Lung (tissue), 12 donors: Measurements from ENCODE around the gene PRELP. TPM values are rescaled to one million over a fixed set of nuclear protein-coding genes. Genes with fewer than 3 reads are reported as not detected.

Experiments used
- ATAC-seq: fragments of 200-7000 bp; cut with Tn5 transposase; one replicate; pipeline ENCODE4 v1.9.1; 2020; ENCODE audit warnings: moderate number of reproducible peaks; ENCODE audit not compliant: insufficient read depth, low FRiP score
- DNase-seq, 3 donors: peaks; one replicate each; pipeline ENCODE4 v3.0.0-alpha.2; 2013 to 2017
- H3K27ac ChIP-seq, 2 donors: one replicate each; pipeline ENCODE4 v1.5.1; 2013; ENCODE audit warnings: mild to moderate bottlenecking in 2 of 2, moderate library complexity in 2 of 2, control low read depth in 1 of 2, inconsistent platforms in 1 of 2, low read depth in 1 of 2, low read length in 1 of 2
- H3K27me3 ChIP-seq, 3 donors: one replicate each; pipeline ENCODE4 v1.5.1; 2013; ENCODE audit warnings: low read length in 2 of 3; ENCODE audit not compliant: control insufficient read depth in 3 of 3, insufficient read depth in 3 of 3
- H3K36me3 ChIP-seq, 4 donors: one replicate each; pipeline ENCODE4 v1.5.1; 2013; ENCODE audit warnings: low read length in 4 of 4, mild to moderate bottlenecking in 1 of 4, moderate library complexity in 1 of 4; ENCODE audit not compliant: control insufficient read depth in 4 of 4, insufficient read depth in 4 of 4
- H3K4me1 ChIP-seq, 5 donors: one replicate each; pipeline ENCODE4 v1.5.1; 2013; ENCODE audit warnings: low read length in 5 of 5, mild to moderate bottlenecking in 2 of 5, moderate library complexity in 1 of 5; ENCODE audit not compliant: control insufficient read depth in 5 of 5, insufficient read depth in 5 of 5
- H3K4me3 ChIP-seq: one replicate; pipeline ENCODE4 v1.5.1; 2013; ENCODE audit warnings: mild to moderate bottlenecking, control low read depth, moderate library complexity
- H3K9ac ChIP-seq, 2 donors: one replicate each; pipeline ENCODE4 v1.5.1; 2013; ENCODE audit warnings: low read length in 2 of 2, control low read depth in 1 of 2; ENCODE audit not compliant: insufficient read depth in 1 of 2
- H3K9me3 ChIP-seq, 4 donors: one replicate each; pipeline ENCODE4 v1.5.1; 2013; ENCODE audit warnings: low read length in 3 of 4, mild to moderate bottlenecking in 1 of 4, moderate library complexity in 1 of 4; ENCODE audit not compliant: control insufficient read depth in 4 of 4, insufficient read depth in 3 of 4
- WGBS, 2 donors: extraction: QIAGEN DNeasy Blood & Tissue Kit; methylation state at CpG; one replicate each; pipeline ENCODE4 v1.1.7; 2013; 5-methylcytosine and 5-hydroxymethylcytosine counted together
- polyA plus RNA-seq, 2 donors: library from polyadenylated mRNA; stranded (reverse); fragments of 200-250 nt; gene quantifications; one replicate each; pipeline ENCODE4 v1.2.1, GENCODE V29; 2013
- total RNA-seq, 2 donors: library from RNA; depleted of rRNA in 1 of 2; stranded (reverse); fragments of >200 nt in 1 of 2; gene quantifications; one replicate each; pipeline ENCODE4 v1.2.1, GENCODE V29; 2014 to 2021
- TF ChIP-seq, protein P1 (sequence below): IDR thresholded peaks from 2 replicates; pipeline ENCODE4 v1.5.1; 2012; ENCODE audit warnings: mild to moderate bottlenecking; ENCODE audit errors: control extremely low read depth, extremely low read depth
- donor health status: control.
- donor health status: control.
- donor health status: Bipolar disorder and iron deficiency.
- donor health status: healthy.
- donor health status: DM: yes; HTN: yes; CAD: no.

Gene PRELP
- total and polyA plus RNA-seq, 4 donors, result 2.0 to 26.0 (median 13.6) TPM

DNA sequence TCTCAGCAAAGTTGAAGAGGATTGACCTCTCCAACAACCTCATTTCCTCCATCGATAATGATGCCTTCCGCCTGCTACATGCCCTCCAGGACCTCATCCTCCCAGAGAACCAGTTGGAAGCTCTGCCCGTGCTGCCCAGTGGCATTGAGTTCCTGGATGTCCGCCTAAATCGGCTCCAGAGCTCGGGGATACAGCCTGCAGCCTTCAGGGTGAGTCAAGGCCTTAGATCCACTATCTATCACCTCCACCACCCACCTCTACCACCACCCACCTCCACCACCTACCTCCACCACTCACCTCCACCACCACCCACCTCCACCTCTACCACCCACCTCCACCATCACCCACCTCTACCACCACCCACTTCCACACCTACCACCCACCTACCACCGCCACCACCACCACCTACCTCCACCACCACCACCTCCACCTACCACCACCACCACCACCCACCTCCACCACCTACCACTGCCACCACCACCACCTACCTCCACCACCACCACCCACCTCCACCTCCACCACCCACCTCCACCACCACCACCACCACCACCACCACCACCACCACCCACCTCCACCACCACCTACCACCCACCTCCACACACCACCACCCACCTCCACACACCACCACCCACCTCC is 24.2 kb downstream of the PRELP start:
- H3K4me3 ChIP-seq, result no peak overlapping the region
- WGBS, 2 donors, result 91 to 92% methylated on average over 7 of the region's 7 CpGs
- no peaks in the 10 kb centered on the region for H3K4me1 ChIP-seq
- DNase-seq (no peak), ATAC-seq (no peak)
- H3K27ac ChIP-seq, result no peak overlapping the region
- no peaks in the 10 kb centered on the region for H3K9me3 ChIP-seq
- H3K9ac ChIP-seq, result no peak overlapping the region
- no peaks in the 10 kb centered on the region for H3K36me3 ChIP-seq
- H3K27me3 ChIP-seq, result no peaks in the 10 kb centered on the region
- TF ChIP-seq, protein P1, sequence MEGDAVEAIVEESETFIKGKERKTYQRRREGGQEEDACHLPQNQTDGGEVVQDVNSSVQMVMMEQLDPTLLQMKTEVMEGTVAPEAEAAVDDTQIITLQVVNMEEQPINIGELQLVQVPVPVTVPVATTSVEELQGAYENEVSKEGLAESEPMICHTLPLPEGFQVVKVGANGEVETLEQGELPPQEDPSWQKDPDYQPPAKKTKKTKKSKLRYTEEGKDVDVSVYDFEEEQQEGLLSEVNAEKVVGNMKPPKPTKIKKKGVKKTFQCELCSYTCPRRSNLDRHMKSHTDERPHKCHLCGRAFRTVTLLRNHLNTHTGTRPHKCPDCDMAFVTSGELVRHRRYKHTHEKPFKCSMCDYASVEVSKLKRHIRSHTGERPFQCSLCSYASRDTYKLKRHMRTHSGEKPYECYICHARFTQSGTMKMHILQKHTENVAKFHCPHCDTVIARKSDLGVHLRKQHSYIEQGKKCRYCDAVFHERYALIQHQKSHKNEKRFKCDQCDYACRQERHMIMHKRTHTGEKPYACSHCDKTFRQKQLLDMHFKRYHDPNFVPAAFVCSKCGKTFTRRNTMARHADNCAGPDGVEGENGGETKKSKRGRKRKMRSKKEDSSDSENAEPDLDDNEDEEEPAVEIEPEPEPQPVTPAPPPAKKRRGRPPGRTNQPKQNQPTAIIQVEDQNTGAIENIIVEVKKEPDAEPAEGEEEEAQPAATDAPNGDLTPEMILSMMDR, result no peak

DNA sequence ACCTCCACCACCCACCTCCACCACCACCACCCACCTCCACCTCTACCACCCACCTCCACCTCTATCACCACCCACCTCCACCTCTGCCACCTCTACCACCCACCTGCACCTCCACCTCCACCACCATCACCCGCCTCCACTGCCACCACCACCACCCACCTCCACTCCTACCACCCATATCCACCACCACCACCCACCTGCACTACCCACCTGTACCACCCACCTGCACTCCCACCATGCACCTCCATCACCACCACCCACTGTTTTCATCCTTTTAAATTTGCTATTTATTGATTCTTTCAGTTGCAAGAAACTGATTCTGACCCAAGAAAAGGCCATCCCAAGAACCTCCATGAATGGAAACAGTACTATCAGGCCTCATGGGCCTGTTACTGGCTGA is 24.7 kb downstream of the PRELP start:
- DNase-seq, result no peak
- WGBS, 2 donors, result 100% methylated on average over 1 of the region's 1 CpG
- no peak overlapping the region for H3K27ac ChIP-seq

GRCh38 chr1:203503836-203504235 is 28.2 kb downstream of the PRELP start:
- no peak for DNase-seq
- TF ChIP-seq, protein P1, result no peak
- ATAC-seq, result no peak
- 75 to 76% methylated on average over 3 of the region's 3 CpGs for WGBS, 2 donors
- Histone ChIP-seq H3K27me3 (no peaks in the 10 kb centered on the region), H3K4me3 (no peak overlapping the region), H3K27ac (no peak overlapping the region), H3K4me1 (peaks cover 0 to 17% (median 8%) of the 10 kb centered on the region in 5 donors), H3K9ac (no peak overlapping the region), H3K36me3 (no peaks in the 10 kb centered on the region), H3K9me3 (no peaks in the 10 kb centered on the region)

More for the DNA sequence above, 24.7 kb downstream of the PRELP start:
- Histone ChIP-seq H3K4me3 (no peak overlapping the region), H3K9ac (no peak overlapping the region), H3K27me3 (no peaks in the 10 kb centered on the region), H3K36me3 (no peaks in the 10 kb centered on the region), H3K4me1 (no peaks in the 10 kb centered on the region), H3K9me3 (no peaks in the 10 kb centered on the region)
- TF ChIP-seq, protein P1, result no peak
- ATAC-seq, result no peak
